ENCODE measurements around the gene RCL1. TPM values are rescaled to one million over a fixed set of nuclear protein-coding genes. Genes with fewer than 3 reads are reported as not detected.
"Not testable (repeated sequence)": the region's sequence is repeated elsewhere in the genome, so short reads cannot be mapped to it uniquely, and the experiment has no call there.

The RCL1 gene
- total RNA-seq, 4 donors from 2014 or later, result 10.1 to 19.0 (median 11.6) TPM

DNA sequence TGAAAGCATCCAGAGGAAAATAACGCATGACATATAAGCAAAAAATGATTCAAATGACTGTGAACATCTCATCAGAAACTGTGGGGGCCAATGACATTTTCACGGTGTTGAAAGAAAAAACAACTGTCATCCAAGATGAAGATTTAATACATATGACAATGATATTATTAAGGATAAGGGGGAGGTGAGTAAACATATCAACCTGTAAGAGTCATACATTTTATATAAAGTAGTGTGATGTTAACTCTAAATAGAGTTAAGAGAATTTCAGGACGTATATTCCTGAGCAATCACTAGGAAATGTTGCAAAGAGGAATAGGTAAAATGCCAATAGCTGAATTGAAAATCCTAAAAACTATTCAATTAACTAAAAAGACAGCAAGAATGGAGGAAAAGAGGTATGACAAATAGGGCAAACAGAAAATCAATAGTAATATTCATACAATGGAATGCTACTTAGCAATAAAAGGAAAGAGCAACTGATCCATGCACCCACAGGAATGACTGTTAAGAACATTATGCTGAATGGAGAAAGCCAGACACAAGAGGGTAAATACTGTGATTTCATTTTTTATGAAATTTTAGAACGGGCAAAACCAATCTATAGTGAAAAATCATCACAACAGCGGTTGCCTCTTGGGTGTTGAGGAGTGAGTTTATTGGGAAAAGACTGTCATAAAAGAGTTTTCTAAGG, 99.9 kb downstream of the RCL1 start:
- peaks cover 0 to 3% (median 0%) of the 10 kb centered on the region in 3 donors for H3K4me1 ChIP-seq
- no peaks in the 10 kb centered on the region for H3K9me3 ChIP-seq
- WGBS, 2 donors (ENCODE audit: low coverage in 1 of 2), result 89 to 93% methylated on average over 4 to 5 of the region's 5 CpGs
- no peak for ATAC-seq
- TF ChIP-seq POLR2AphosphoS5 (IDR thresholded peaks at IDR 0.05) (no peak), EP300 (IDR thresholded peaks at IDR 0.05) (no peak), POLR2A (IDR thresholded peaks at IDR 0.05) (no peak)
- TF ChIP-seq, protein P1, sequence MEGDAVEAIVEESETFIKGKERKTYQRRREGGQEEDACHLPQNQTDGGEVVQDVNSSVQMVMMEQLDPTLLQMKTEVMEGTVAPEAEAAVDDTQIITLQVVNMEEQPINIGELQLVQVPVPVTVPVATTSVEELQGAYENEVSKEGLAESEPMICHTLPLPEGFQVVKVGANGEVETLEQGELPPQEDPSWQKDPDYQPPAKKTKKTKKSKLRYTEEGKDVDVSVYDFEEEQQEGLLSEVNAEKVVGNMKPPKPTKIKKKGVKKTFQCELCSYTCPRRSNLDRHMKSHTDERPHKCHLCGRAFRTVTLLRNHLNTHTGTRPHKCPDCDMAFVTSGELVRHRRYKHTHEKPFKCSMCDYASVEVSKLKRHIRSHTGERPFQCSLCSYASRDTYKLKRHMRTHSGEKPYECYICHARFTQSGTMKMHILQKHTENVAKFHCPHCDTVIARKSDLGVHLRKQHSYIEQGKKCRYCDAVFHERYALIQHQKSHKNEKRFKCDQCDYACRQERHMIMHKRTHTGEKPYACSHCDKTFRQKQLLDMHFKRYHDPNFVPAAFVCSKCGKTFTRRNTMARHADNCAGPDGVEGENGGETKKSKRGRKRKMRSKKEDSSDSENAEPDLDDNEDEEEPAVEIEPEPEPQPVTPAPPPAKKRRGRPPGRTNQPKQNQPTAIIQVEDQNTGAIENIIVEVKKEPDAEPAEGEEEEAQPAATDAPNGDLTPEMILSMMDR (IDR thresholded peaks at IDR 0.05), result no peak
- no peaks in the 10 kb centered on the region for H3K36me3 ChIP-seq
- H3K27me3 ChIP-seq, result no peaks in the 10 kb centered on the region
- H3K27ac ChIP-seq, result no peak overlapping the region
- no peak overlapping the region for H3K4me3 ChIP-seq

DNA sequence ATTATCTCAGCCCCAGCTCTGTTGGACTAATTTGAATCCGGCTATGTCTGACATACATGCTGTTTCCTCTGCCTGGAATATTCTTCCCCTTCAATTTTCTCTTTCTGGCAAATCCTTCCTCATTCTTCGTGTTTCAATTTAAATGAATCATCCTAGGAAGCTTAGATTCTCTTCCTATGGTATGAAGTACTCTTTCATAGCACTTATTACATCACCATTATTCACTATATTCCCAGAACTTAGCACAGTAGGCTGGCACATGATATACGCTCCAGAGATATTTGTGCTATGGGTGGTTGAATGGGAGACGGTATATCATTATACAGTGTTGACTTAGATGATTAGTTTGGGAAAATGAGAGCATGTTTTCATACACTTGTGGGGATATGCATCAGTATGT, 101.3 kb downstream of the RCL1 start:
- Histone ChIP-seq H3K36me3 (no peaks in the 10 kb centered on the region), H3K27me3 (no peaks in the 10 kb centered on the region), H3K4me1 (no peaks in the 10 kb centered on the region), H3K9me3 (no peaks in the 10 kb centered on the region), H3K4me3 (no peak overlapping the region), H3K27ac (no peak overlapping the region)
- 61 to 77% methylated on average over 3 to 4 of the region's 4 CpGs for WGBS, 2 donors (ENCODE audit: low coverage in 1 of 2)
- TF ChIP-seq, protein P1 (IDR thresholded peaks at IDR 0.05), result no peak
- TF ChIP-seq POLR2A (IDR thresholded peaks at IDR 0.05) (no peak), EP300 (IDR thresholded peaks at IDR 0.05) (no peak), POLR2AphosphoS5 (IDR thresholded peaks at IDR 0.05) (no peak)
- ATAC-seq, result no peak

DNA sequence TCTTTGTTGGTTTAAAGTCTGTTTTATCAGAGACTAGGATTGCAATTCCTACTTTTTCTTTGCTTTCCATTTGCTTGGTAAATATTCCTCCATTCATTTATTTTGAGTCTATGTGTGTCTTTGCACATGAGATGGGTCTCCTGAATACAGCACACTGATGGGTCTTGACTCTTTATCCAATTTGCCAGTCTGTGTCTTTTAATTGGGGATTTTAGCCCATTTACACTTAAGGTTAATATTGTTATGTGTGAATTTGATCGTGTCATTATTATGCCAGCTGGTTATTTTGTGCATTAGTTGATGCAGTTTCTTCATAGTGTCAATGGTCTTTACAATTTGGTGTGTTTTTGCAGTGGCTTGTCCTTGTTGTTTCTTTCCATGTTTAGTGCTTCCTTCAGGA, 107.1 kb downstream of the RCL1 start:
- H3K4me3 ChIP-seq, H3K27ac ChIP-seq, H3K9me3 ChIP-seq, H3K36me3 ChIP-seq, H3K27me3 ChIP-seq, H3K4me1 ChIP-seq, ATAC-seq: not testable (repeated sequence)
- WGBS, 2 donors (ENCODE audit: low coverage in 1 of 2), result 84% methylated on average over 1 of the region's 1 CpG; no CpG with 5 or more reads in 1 of the 2 donors

DNA sequence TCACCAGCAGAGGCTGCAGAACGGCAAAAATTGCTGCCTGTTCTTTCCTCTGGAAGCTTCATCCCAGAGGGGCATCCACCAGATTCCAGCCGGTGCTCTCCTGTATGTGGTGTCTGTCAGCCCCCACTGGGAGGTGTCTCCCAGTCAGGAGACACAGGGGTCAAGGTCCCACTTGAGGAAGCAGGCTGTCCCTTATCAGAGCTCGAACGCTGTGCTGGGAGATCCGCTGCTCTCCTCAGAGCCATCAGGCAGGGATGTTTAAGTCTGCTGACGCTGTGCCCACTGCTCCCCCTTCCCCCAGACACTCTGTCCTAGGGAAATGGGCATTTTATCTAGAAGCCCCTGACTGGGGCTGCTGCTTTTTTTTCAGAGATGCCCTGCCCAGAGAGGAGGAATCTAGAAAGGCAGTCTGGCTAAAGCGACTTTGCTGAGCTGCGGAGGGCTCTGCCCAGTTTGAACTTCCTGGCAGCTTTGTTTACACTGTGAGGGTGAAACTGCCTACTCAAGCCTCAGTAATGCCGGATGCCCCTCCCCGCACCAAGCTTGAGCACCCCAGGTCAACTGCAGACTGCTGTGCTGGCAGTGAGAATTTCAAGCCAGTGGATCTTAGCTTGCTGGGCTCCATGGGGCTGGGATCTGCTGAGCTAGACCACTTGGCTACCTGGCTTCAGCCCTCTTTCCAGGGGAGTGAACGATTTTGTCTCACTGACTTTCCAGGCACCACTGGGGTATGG, 108.8 kb downstream of the RCL1 start:
- WGBS, 2 donors (ENCODE audit: low coverage in 1 of 2), result 20% methylated on average over 1 of the region's 11 CpGs; no CpG with 5 or more reads in 1 of the 2 donors
- not testable (repeated sequence) for H3K36me3 ChIP-seq, H3K9me3 ChIP-seq, H3K27me3 ChIP-seq, ATAC-seq, H3K4me1 ChIP-seq, H3K27ac ChIP-seq
- H3K4me3 ChIP-seq, result peak overlapping the region in 1 of 2 donors; percentile 30

DNA sequence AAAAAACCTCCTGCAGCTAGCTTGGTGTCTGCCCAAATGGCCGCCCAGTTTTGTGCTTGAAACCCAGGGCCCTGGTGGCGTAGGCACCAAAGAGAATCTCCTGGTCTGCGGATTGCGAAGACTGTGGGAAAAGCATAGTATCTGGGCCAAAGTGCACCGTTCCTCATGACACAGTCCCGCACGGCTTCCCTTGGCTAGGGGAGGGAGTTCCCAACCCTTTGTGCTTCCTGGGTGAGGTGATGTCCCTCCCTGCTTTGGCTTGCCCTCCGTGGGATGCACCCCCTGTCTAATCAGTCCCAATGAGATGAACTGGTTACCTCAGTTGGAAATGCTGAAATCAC, 109.4 kb downstream of the RCL1 start:
- no peaks in the 10 kb centered on the region for H3K27me3 ChIP-seq
- no peak overlapping the region for H3K27ac ChIP-seq
- no peaks in the 10 kb centered on the region for H3K36me3 ChIP-seq
- no peak for ATAC-seq
- no peak overlapping the region for H3K4me3 ChIP-seq
- WGBS, 2 donors (ENCODE audit: low coverage in 1 of 2), result 100% methylated on average over 1 of the region's 8 CpGs; no CpG with 5 or more reads in 1 of the 2 donors
- H3K4me1 ChIP-seq, result no peaks in the 10 kb centered on the region
- peaks cover 0 to 7% (median 0%) of the 10 kb centered on the region in 3 donors for H3K9me3 ChIP-seq
- no peak for TF ChIP-seq POLR2A (IDR thresholded peaks at IDR 0.05)
- TF ChIP-seq, protein P1 (IDR thresholded peaks at IDR 0.05), result no peak
- TF ChIP-seq POLR2AphosphoS5 (IDR thresholded peaks at IDR 0.05), result no peak
- TF ChIP-seq EP300 (IDR thresholded peaks at IDR 0.05), result no peak
